ENCODE results near the gene DCP2. TPM values are rescaled to one million over a fixed set of nuclear protein-coding genes. Genes with fewer than 3 reads are reported as not detected.

The DCP2 gene
- total and polyA plus RNA-seq, 5 donors: 3.6 to 26.7 (median 25.7) TPM

DNA sequence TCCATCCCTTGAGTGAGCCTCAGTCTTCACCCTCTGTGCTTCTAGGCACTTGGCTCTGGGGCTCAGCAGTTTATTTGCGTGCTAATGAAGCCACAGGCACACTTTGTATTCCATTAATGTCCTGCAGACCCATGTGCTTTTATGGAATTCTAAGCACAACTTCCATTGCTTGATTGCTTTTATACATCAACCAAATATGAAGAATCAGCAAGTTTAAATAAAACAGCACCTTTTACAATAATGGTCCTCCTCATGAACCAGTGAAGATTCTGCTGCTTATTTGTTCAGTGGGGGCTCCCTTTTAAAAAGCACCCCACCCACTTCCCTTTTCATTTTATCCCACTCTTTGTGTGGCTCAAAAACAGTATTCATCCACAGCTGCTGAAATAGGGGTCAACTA is 60.2 kb downstream of the DCP2 start:
- Histone ChIP-seq H3K27me3 (ENCODE audit: control insufficient read depth, insufficient read depth) (no peaks in the 10 kb centered on the region), H3K27ac (ENCODE audit: low read length) (no peak overlapping the region), H3K4me3 (ENCODE audit: low read length) (no peak overlapping the region), H3K9me3 (ENCODE audit: control insufficient read depth, low read length) (no peaks in the 10 kb centered on the region), H3K4me1 (ENCODE audit: control insufficient read depth, insufficient read depth, low read length) (no peaks in the 10 kb centered on the region)
- 96% methylated on average over 1 of the region's 1 CpG for WGBS
- ATAC-seq: no peak
- no peak for DNase-seq
- intact Hi-C loops (cut with DNase I): no loop called here

DNA sequence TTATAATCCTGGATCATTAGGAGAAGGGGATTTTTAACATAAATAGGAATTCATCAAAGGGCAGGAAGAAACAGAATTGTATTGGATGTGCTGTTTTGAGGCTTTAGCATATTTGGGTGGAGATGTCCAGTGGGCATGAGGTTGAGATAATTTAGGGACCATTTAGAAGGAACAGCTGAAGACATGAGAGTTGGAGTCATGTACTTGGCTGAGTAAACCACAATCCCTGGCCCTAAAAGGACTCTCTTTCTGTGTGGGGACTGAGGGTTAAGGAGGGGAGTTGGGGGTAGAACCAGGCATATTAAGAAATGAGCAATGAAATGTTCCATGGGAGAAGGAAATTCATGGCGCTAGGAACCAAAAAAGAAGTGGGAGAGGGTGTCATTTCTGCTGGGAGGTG is 61.5 kb downstream of the DCP2 start:
- 96% methylated on average over 1 of the region's 1 CpG for WGBS
- Histone ChIP-seq H3K27ac (ENCODE audit: low read length) (no peak overlapping the region), H3K4me1 (ENCODE audit: control insufficient read depth, insufficient read depth, low read length) (no peaks in the 10 kb centered on the region), H3K9me3 (ENCODE audit: control insufficient read depth, low read length) (no peaks in the 10 kb centered on the region), H3K4me3 (ENCODE audit: low read length) (no peak overlapping the region), H3K27me3 (ENCODE audit: control insufficient read depth, insufficient read depth) (no peaks in the 10 kb centered on the region)
- ATAC-seq: no peak
- no peak for DNase-seq
- intact Hi-C loops (cut with DNase I): no loop called here

- peaks cover 6% of the 10 kb centered on the region for H3K4me1 ChIP-seq (ENCODE audit: control insufficient read depth, insufficient read depth, low read length)
- WGBS: 69% methylated on average over 9 of the region's 9 CpGs
- no peaks in the 10 kb centered on the region for H3K9me3 ChIP-seq (ENCODE audit: control insufficient read depth, low read length)
- no peak for ATAC-seq
- peak in 1 of 3 donors; percentile 43 for DNase-seq
- intact Hi-C loops (cut with DNase I): no loop called here
- no peak overlapping the region for H3K27ac ChIP-seq (ENCODE audit: low read length)
- H3K27me3 ChIP-seq (ENCODE audit: control insufficient read depth, insufficient read depth): no peaks in the 10 kb centered on the region
- no peak overlapping the region for H3K4me3 ChIP-seq (ENCODE audit: low read length)
Measured at GRCh38 chr5:113038714-113039113, 62.1 kb downstream of the DCP2 start.

DNA sequence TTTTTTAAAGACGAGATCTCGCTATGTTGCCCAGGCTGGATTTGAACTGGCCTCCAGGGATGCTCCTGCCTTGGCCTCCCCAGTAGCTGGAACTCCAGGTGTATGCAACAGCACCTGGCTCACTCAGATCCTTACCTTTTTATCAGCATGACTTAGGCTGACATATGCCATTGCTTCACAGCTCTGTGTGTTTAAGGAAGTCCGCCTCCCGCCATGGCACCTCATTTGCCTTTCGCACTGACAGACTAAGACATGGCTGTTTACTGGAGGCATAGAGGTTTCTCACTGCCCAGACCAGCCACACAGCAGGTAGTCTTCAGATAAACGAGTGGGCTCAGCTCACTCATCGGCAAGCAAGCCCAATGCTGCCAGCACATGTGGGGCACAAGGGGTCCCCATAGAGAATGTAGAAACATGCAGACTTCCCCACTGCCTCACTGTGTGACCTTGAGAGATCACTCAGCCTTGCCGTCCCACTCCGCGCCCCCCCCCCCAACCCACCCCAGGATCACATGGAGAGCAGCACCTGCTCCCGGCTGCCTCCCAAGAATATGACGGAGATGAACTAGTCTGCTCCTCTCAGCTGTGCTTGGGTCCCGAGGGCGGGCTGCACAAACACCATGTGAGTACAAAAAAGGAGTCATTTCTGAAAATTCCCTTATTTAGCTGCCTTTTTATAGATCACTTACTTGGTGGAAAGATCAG is 62.8 kb downstream of the DCP2 start:
- DNase-seq (no peak), ATAC-seq (no peak)
- no peaks in the 10 kb centered on the region for H3K27me3 ChIP-seq (ENCODE audit: control insufficient read depth, insufficient read depth)
- intact Hi-C loops (cut with DNase I): no loop called here
- no peaks in the 10 kb centered on the region for H3K9me3 ChIP-seq (ENCODE audit: control insufficient read depth, low read length)
- peaks cover 10% of the 10 kb centered on the region for H3K4me1 ChIP-seq (ENCODE audit: control insufficient read depth, insufficient read depth, low read length)
- H3K4me3 ChIP-seq (ENCODE audit: low read length): no peak overlapping the region
- 85% methylated on average over 14 of the region's 14 CpGs for WGBS
- H3K27ac ChIP-seq (ENCODE audit: low read length): no peak overlapping the region

- H3K4me1 ChIP-seq (ENCODE audit: control insufficient read depth, insufficient read depth, low read length): peaks cover 10% of the 10 kb centered on the region
- no peak overlapping the region for H3K27ac ChIP-seq (ENCODE audit: low read length)
- no peak for ATAC-seq
- intact Hi-C loops (cut with DNase I): no loop called here
- no peaks in the 10 kb centered on the region for H3K27me3 ChIP-seq (ENCODE audit: control insufficient read depth, insufficient read depth)
- DNase-seq: no peak
- no peaks in the 10 kb centered on the region for H3K9me3 ChIP-seq (ENCODE audit: control insufficient read depth, low read length)
- 92% methylated on average over 4 of the region's 4 CpGs for WGBS
- no peak overlapping the region for H3K4me3 ChIP-seq (ENCODE audit: low read length)
Measured at GRCh38 chr5:113039934-113040285, 63.3 kb downstream of the DCP2 start.

- H3K9me3 ChIP-seq (ENCODE audit: control insufficient read depth, low read length): no peaks in the 10 kb centered on the region
- intact Hi-C loops (cut with DNase I): no loop called here
- H3K27ac ChIP-seq (ENCODE audit: low read length): no peak overlapping the region
- ATAC-seq (no peak), DNase-seq (no peak)
- peaks cover 10% of the 10 kb centered on the region for H3K4me1 ChIP-seq (ENCODE audit: control insufficient read depth, insufficient read depth, low read length)
- no peak overlapping the region for H3K4me3 ChIP-seq (ENCODE audit: low read length)
- WGBS: 89% methylated on average over 6 of the region's 6 CpGs
- H3K27me3 ChIP-seq (ENCODE audit: control insufficient read depth, insufficient read depth): no peaks in the 10 kb centered on the region
Measured at GRCh38 chr5:113040672-113041260, 64.2 kb downstream of the DCP2 start.

GRCh38 chr5:113042491-113043243 is 66.1 kb downstream of the DCP2 start:
- ATAC-seq (no peak), DNase-seq (no peak)
- Histone ChIP-seq H3K4me1 (ENCODE audit: control insufficient read depth, insufficient read depth, low read length) (peaks cover 10% of the 10 kb centered on the region), H3K27me3 (ENCODE audit: control insufficient read depth, insufficient read depth) (no peaks in the 10 kb centered on the region), H3K27ac (ENCODE audit: low read length) (no peak overlapping the region), H3K9me3 (ENCODE audit: control insufficient read depth, low read length) (no peaks in the 10 kb centered on the region), H3K4me3 (ENCODE audit: low read length) (no peak overlapping the region)
- intact Hi-C loops (cut with DNase I): no loop called here
- WGBS: 41% methylated on average over 4 of the region's 4 CpGs

DNA sequence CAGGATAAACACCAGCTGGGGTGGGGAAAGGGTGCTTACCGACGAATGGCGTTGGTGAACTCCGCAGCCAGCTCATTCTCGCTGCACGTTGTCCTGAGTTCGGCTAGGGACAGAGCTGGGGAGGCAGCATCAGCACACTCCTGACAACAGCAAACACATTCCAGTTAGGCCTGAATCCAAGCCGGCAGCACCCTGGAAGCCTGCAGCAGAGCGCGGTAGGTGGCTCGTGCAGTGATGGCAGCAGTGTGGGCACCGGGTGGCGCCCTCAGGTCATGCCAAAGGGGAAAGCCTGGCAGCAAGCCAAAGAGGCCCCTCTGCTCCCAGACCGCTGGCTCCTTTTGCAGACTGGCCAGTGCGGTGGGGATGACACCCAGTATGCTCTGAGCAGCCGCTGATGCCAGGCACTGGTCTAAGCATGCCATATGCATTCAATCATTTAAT is 66.9 kb downstream of the DCP2 start:
- no peaks in the 10 kb centered on the region for H3K9me3 ChIP-seq (ENCODE audit: control insufficient read depth, low read length)
- intact Hi-C loops (cut with DNase I): no loop called here
- WGBS: 43% methylated on average over 16 of the region's 16 CpGs
- H3K27ac ChIP-seq (ENCODE audit: low read length): peak overlapping the region; percentile 61
- H3K27me3 ChIP-seq (ENCODE audit: control insufficient read depth, insufficient read depth): no peaks in the 10 kb centered on the region
- ATAC-seq: peak; percentile 90 to 94
- peak; percentile 69 to 88 (median 86) for DNase-seq
- H3K4me1 ChIP-seq (ENCODE audit: control insufficient read depth, insufficient read depth, low read length): peaks cover 10% of the 10 kb centered on the region
- H3K4me3 ChIP-seq (ENCODE audit: low read length): no peak overlapping the region

DNA sequence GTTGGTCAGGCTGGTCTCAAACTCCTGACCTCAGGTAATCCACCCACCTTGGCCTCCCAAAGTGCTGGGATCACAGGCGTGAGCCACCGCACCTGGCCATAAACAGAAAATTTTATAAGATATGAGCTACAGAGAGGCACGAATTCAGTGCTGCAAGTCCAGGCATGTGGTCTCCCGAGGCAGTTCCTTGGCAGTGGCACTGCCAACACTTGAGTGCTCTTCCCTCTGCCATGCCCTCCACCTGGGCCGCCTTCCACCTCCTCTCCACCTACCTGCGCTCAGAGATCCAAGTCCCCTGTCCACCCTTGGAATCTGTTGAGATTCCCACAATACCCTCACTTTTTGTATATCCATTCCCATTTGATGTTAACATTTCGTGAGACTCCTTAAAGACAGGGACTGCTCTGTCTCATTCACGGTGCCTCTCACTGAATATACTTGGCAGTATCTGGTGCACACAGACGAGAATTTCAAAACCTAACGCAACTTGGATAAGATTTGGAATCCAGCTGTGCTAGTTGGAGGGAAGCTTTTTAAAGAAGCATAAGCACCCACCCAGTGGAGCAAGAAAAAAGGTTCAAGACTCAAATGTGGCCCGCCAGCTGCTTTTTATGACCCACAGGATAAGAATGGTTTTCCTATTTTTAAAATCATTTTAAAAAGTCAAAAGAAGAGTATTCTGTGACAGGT is 68.3 kb downstream of the DCP2 start:
- Histone ChIP-seq H3K4me1 (ENCODE audit: control insufficient read depth, insufficient read depth, low read length) (peaks cover 10% of the 10 kb centered on the region), H3K27me3 (ENCODE audit: control insufficient read depth, insufficient read depth) (no peaks in the 10 kb centered on the region), H3K9me3 (ENCODE audit: control insufficient read depth, low read length) (no peaks in the 10 kb centered on the region), H3K27ac (ENCODE audit: low read length) (no peak overlapping the region), H3K4me3 (ENCODE audit: low read length) (no peak overlapping the region)
- 77% methylated on average over 11 of the region's 11 CpGs for WGBS
- intact Hi-C loops (cut with DNase I): no loop called here
- ATAC-seq: no peak
- no peak for DNase-seq

DNA sequence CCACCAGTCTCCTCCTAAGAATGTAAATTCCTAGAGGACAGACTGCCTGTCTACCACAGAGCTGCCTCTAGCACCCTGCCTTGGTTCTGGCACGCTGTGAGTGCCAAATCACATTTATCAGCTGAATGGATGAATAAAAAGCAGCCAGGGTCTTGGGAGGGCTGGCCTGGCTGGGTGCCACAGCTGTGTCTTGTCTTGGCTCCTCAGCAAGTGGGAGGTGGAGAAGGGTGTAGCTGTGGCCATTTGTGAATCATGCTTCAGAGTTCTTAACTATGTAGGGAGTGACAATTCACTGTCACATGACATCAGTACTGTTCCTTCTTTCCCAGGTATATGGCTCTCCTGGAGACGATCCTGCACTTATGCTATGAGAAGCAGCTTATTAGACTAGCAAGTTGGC is 70.6 kb downstream of the DCP2 start:
- H3K4me3 ChIP-seq (ENCODE audit: low read length): no peak overlapping the region
- peaks cover 11% of the 10 kb centered on the region for H3K4me1 ChIP-seq (ENCODE audit: control insufficient read depth, insufficient read depth, low read length)
- DNase-seq (no peak), ATAC-seq (no peak)
- H3K27ac ChIP-seq (ENCODE audit: low read length): no peak overlapping the region
- no peaks in the 10 kb centered on the region for H3K9me3 ChIP-seq (ENCODE audit: control insufficient read depth, low read length)
- 61% methylated on average over 2 of the region's 2 CpGs for WGBS
- intact Hi-C loops (cut with DNase I): no loop called here
- H3K27me3 ChIP-seq (ENCODE audit: control insufficient read depth, insufficient read depth): no peaks in the 10 kb centered on the region
